ENCODE measurements around the gene SLC35F4.

The SLC35F4 gene

DNA sequence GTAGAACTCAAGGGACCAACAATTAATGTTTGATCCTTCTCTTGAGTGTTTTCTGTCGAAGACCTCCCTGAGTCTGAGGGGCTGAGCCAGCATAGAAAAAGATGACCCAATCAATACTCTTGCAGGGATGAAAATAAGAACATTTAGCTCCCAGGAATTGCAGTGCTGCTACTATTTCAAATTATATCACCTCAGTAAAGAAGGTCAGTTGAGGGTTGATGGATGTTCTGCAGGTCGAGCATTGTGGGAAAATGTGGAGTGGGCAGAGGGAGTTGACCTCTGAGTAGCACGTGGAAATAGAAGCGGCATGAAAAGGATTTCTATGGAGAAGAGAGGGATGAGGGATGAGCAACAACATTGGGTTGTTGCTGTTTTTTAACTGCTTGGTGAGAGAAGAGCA, 297.3 kb downstream of the SLC35F4 start:
- POLR2A ChIA-PET (ENCODE audit: low non-redundant PET) = no interaction called here
- CTCF ChIA-PET = no interaction called here
- no peak for DNase-seq (ENCODE audit: low spot score)
- H3K27ac ChIP-seq = no peak overlapping the region
- TF ChIP-seq CTCF (conservative IDR thresholded peaks at IDR 0.05; ENCODE audit: low read depth) = no peak

- TF ChIP-seq CTCF (conservative IDR thresholded peaks at IDR 0.05; ENCODE audit: low read depth) = no peak
- POLR2A ChIA-PET (ENCODE audit: low non-redundant PET) = no interaction called here
- no peak overlapping the region for H3K27ac ChIP-seq
- CTCF ChIA-PET = no interaction called here
- no peak for DNase-seq (ENCODE audit: low spot score)
These were observed 298.7 kb downstream of the SLC35F4 start for GRCh38 chr14:57567220-57567619.

DNA sequence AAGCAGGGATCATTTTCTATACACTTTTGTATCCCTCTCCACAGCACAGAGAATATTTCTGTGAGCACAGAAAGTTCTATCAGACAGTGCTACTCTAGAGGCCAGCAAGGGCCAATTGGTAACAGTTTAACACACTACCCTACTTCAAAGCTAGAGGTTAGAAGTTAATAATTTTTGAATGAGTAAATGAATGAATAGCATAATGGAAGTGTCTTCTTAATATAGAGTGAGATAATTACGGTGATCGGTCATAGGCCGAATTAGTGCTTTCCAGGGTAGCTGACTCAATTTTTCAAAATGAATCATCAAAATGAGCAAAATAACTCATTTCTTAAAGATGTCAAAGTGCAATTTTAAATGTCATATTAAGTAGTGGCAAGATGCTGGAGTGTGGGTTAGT, 305.2 kb downstream of the SLC35F4 start:
- POLR2A ChIA-PET (ENCODE audit: low non-redundant PET) = no interaction called here
- no peak for TF ChIP-seq CTCF (conservative IDR thresholded peaks at IDR 0.05; ENCODE audit: low read depth)
- H3K27ac ChIP-seq = no peak overlapping the region
- DNase-seq (ENCODE audit: low spot score) = no peak
- CTCF ChIA-PET = no interaction called here

DNA sequence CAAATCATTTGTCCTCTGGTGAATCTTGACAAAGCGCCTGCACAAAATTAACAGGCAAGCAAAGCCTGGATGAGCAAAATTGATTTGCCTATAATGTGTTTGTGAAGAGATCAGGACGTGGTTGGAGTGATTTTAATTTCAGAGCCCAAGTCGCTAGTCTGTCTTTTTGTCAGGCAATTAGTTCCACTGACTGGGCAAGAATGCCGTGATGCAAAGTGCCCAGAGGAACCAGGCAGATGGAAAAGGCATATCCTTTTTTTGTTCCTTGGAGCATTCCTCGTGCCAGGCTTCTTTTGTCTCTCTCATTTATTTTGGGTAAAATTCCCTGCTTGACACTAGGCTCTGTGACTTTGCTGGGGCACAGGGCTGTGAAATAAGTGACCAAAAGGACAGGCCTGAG, 306.3 kb downstream of the SLC35F4 start:
- DNase-seq (ENCODE audit: low spot score) = no peak
- ChIA-PET CTCF (no interaction called here), POLR2A (ENCODE audit: low non-redundant PET) (no interaction called here)
- no peak for TF ChIP-seq CTCF (conservative IDR thresholded peaks at IDR 0.05; ENCODE audit: low read depth)
- H3K27ac ChIP-seq = no peak overlapping the region

GRCh38 chr14:57549765-57550420, 316.0 kb downstream of the SLC35F4 start:
- H3K27ac ChIP-seq = no peak overlapping the region
- CTCF ChIA-PET = no interaction called here
- TF ChIP-seq CTCF (conservative IDR thresholded peaks at IDR 0.05; ENCODE audit: low read depth) = no peak
- DNase-seq (ENCODE audit: low spot score) = no peak
- POLR2A ChIA-PET (ENCODE audit: low non-redundant PET) = no interaction called here

DNA sequence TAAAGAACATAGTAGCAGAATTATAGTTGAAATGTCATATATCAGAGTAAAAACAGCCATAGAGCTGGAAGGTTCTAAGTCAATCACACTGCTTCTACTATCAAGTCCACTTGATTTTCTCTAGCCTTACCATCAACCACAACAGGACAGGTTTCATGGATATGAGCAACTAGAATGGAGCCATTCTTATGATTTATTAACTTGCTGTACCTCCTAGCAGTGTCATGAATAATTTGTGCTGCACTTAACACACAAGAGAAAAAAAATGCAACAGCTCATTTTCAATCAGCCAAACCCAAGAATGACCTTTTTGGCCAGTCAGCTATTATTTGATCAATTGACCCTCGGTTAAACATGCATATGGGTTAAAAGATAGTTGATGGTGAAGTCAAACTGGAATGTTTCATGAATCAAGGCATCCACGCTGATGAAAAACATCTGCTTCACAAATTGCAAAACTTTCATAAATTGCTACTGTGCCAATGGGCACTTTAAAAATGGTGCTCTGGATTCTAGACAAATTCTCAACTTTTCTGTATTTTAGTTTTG, 316.8 kb downstream of the SLC35F4 start:
- no peak for DNase-seq (ENCODE audit: low spot score)
- no peak for TF ChIP-seq CTCF (conservative IDR thresholded peaks at IDR 0.05; ENCODE audit: low read depth)
- H3K27ac ChIP-seq = no peak overlapping the region
- ChIA-PET CTCF (no interaction called here), POLR2A (ENCODE audit: low non-redundant PET) (no interaction called here)

Measured in RWPE1 (cell line).